ENCODE measurements around the gene AHSA1. TPM values are rescaled to one million over a fixed set of nuclear protein-coding genes. Genes with fewer than 3 reads are reported as not detected.

The AHSA1 gene
- total RNA-seq, 3 donors from 2014 or later = 81.0 to 121 (median 110) TPM

DNA sequence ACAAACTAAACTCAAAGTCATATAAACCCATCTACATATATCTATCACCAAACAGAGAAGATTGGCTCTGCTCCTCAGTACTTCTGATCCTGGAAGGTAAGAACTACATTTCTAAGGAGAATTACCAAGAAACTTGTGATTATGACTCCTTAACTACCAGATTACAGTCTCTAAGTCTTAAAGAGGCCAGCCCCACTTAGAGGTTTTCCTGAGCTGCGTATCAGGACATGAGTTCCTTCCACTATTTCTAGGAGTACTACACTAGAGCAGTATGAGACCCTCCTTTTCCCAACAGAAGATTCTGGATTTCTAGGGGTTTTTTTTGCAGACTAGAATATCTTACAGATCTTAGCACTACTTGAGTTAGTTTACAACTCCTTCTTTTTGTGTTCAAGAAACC is 34.5 kb upstream of the AHSA1 start, which contains the start of gene NOXRED1:
TSS of gene NOXRED1 (minus strand) at position 101 of the 400 bp plus-strand sequence. CDS start 634 bp downstream, outside the sequence.
- Histone ChIP-seq H3K4me3 (no peak within 1 kb of the TSS), H3K27ac (no peak within 1 kb of the TSS), H3K4me1 (no peaks in the 10 kb centered on the region), H3K27me3 (no peaks in the 10 kb centered on the region), H3K9me3 (peaks cover 15 to 22% of the 10 kb centered on the region in 2 donors), H3K36me3 (peaks cover 25% of the 10 kb centered on the region)
- intact Hi-C loops (cut with DNase I; ENCODE audit: low total_unique reads) = no loop called here
- TF ChIP-seq POLR2AphosphoS5 (IDR thresholded peaks at IDR 0.05) = no peak
- no peak for TF ChIP-seq CTCF (IDR thresholded peaks at IDR 0.05)
- no peak for TF ChIP-seq POLR2A (IDR thresholded peaks at IDR 0.05)
- DNase-seq (ENCODE audit: low spot score in 2 of 2) = no peak

GRCh38 chr14:77424862-77425261 is 33.0 kb upstream of the AHSA1 start:
- no peaks in the 10 kb centered on the region for H3K27me3 ChIP-seq
- no peak for TF ChIP-seq POLR2A (IDR thresholded peaks at IDR 0.05)
- no peak for TF ChIP-seq CTCF (IDR thresholded peaks at IDR 0.05)
- TF ChIP-seq POLR2AphosphoS5 (IDR thresholded peaks at IDR 0.05) = no peak
- peaks cover 1 to 10% of the 10 kb centered on the region in 2 donors for H3K9me3 ChIP-seq
- H3K4me1 ChIP-seq = no peaks in the 10 kb centered on the region
- intact Hi-C loops (cut with DNase I; ENCODE audit: low total_unique reads) = no loop called here
- peaks cover 30% of the 10 kb centered on the region for H3K36me3 ChIP-seq
- no peak overlapping the region for H3K27ac ChIP-seq
- no peak overlapping the region for H3K4me3 ChIP-seq
- no peak for DNase-seq (ENCODE audit: low spot score in 2 of 2)

- intact Hi-C loops (cut with DNase I; ENCODE audit: low total_unique reads) = no loop called here
- peaks cover 30% of the 10 kb centered on the region for H3K36me3 ChIP-seq
- TF ChIP-seq POLR2A (IDR thresholded peaks at IDR 0.05) (no peak), POLR2AphosphoS5 (IDR thresholded peaks at IDR 0.05) (no peak), CTCF (IDR thresholded peaks at IDR 0.05) (no peak)
Measured at GRCh38 chr14:77426396-77426795, 31.5 kb upstream of the AHSA1 start.

GRCh38 chr14:77436042-77436441 is 21.9 kb upstream of the AHSA1 start:
- Histone ChIP-seq H3K36me3 (peaks cover 16% of the 10 kb centered on the region), H3K4me3 (no peak overlapping the region), H3K4me1 (no peaks in the 10 kb centered on the region), H3K9me3 (no peaks in the 10 kb centered on the region), H3K27me3 (no peaks in the 10 kb centered on the region), H3K27ac (no peak overlapping the region)
- no peak for DNase-seq (ENCODE audit: low spot score in 2 of 2)
- intact Hi-C loops (cut with DNase I; ENCODE audit: low total_unique reads) = no loop called here
- TF ChIP-seq CTCF (IDR thresholded peaks at IDR 0.05) (no peak), POLR2AphosphoS5 (IDR thresholded peaks at IDR 0.05) (no peak), POLR2A (IDR thresholded peaks at IDR 0.05) (no peak)

More at GRCh38 chr14:77426396-77426795, 31.5 kb upstream of the AHSA1 start:
- no peak for DNase-seq (ENCODE audit: low spot score in 2 of 2)
- Histone ChIP-seq H3K27ac (no peak overlapping the region), H3K27me3 (no peaks in the 10 kb centered on the region), H3K4me3 (no peak overlapping the region), H3K4me1 (no peaks in the 10 kb centered on the region), H3K9me3 (no peaks in the 10 kb centered on the region)

GRCh38 chr14:77438596-77438995 is 19.3 kb upstream of the AHSA1 start:
- H3K4me1 ChIP-seq = no peaks in the 10 kb centered on the region
- peaks cover 24% of the 10 kb centered on the region for H3K36me3 ChIP-seq
- H3K4me3 ChIP-seq = no peak overlapping the region
- intact Hi-C loops (cut with DNase I; ENCODE audit: low total_unique reads) = no loop called here
- TF ChIP-seq POLR2A (IDR thresholded peaks at IDR 0.05) = no peak
- TF ChIP-seq POLR2AphosphoS5 (IDR thresholded peaks at IDR 0.05) = no peak
- TF ChIP-seq CTCF (IDR thresholded peaks at IDR 0.05) = no peak
- no peaks in the 10 kb centered on the region for H3K27me3 ChIP-seq
- DNase-seq (ENCODE audit: low spot score in 2 of 2) = no peak
- no peaks in the 10 kb centered on the region for H3K9me3 ChIP-seq
- H3K27ac ChIP-seq = no peak overlapping the region
